Measurements from ENCODE around the gene PRSS33.

Gene PRSS33

GRCh38 chr16:2737895-2738418 lies 49.4 kb downstream of the PRSS33 start:
- TF ChIP-seq GATA1 (IDR thresholded peaks at IDR 0.05; ENCODE audit: low read depth, low read length) (no peak), POLR2A (IDR thresholded peaks at IDR 0.05; ENCODE audit: low read length) (no peak)
- DNase-seq, result no peak

- no peak for DNase-seq
- TF ChIP-seq GATA1 (IDR thresholded peaks at IDR 0.05; ENCODE audit: low read depth, low read length), result no peak
- no peak for TF ChIP-seq POLR2A (IDR thresholded peaks at IDR 0.05; ENCODE audit: low read length)
Observed at GRCh38 chr16:2737238-2737605, 50.1 kb downstream of the PRSS33 start.

GRCh38 chr16:2736476-2737237 lies 50.7 kb downstream of the PRSS33 start:
- TF ChIP-seq POLR2A (IDR thresholded peaks at IDR 0.05; ENCODE audit: low read length), result no peak
- TF ChIP-seq GATA1 (IDR thresholded peaks at IDR 0.05; ENCODE audit: low read depth, low read length), result no peak

GRCh38 chr16:2734844-2735515 lies 52.4 kb downstream of the PRSS33 start:
- no peak for TF ChIP-seq POLR2A (IDR thresholded peaks at IDR 0.05; ENCODE audit: low read length)
- DNase-seq, result no peak

More at GRCh38 chr16:2736476-2737237, 50.7 kb downstream of the PRSS33 start:
- DNase-seq, result no peak

Data from erythroblast (primary cell).